H9 (cell line): ENCODE measurements around the gene OMP. TPM values are rescaled to one million over a fixed set of nuclear protein-coding genes. Genes with fewer than 3 reads are reported as not detected.

Source experiments
- DNase-seq: peaks from one replicate; pipeline ENCODE4 v3.0.0-alpha.2; 2017
- H2AFZ ChIP-seq: one replicate; pipeline ENCODE4 v1.6.1; 2013; ENCODE audit warnings: mild to moderate bottlenecking, low read length, control low read depth, moderate library complexity
- H2AK5ac ChIP-seq: 2 replicates; pipeline ENCODE4 v1.6.1; 2013; ENCODE audit warnings: low read length, control low read depth, mixed read lengths; ENCODE audit not compliant: insufficient read length
- H2BK120ac ChIP-seq: one replicate; pipeline ENCODE4 v1.6.1; 2013; ENCODE audit warnings: low read depth, mild to moderate bottlenecking, low read length, control low read depth, inconsistent platforms; ENCODE audit not compliant: poor library complexity, severe bottlenecking
- H2BK12ac ChIP-seq: 2 replicates; pipeline ENCODE4 v1.6.1; 2013; ENCODE audit warnings: low read length, control low read depth, mixed read lengths, low read depth; ENCODE audit not compliant: insufficient read length
- H2BK15ac ChIP-seq: 2 replicates; pipeline ENCODE4 v1.6.1; 2013; ENCODE audit warnings: low read depth, low read length, control low read depth
- H2BK20ac ChIP-seq: one replicate; pipeline ENCODE4 v1.6.1; 2013; ENCODE audit warnings: low read depth, mild to moderate bottlenecking, low read length, control low read depth, inconsistent platforms; ENCODE audit not compliant: poor library complexity, severe bottlenecking
- H2BK5ac ChIP-seq: 2 replicates; pipeline ENCODE4 v1.6.1; 2013; ENCODE audit warnings: low read length, control low read depth, mixed read lengths; ENCODE audit not compliant: insufficient read length
- H3K14ac ChIP-seq: 2 replicates; pipeline ENCODE4 v1.6.1; 2013; ENCODE audit warnings: low read length, control low read depth; ENCODE audit not compliant: insufficient read depth
- H3K18ac ChIP-seq: 2 replicates; pipeline ENCODE4 v1.6.1; 2013; ENCODE audit warnings: low read depth, mild to moderate bottlenecking, mixed read lengths, low read length, control low read depth; ENCODE audit not compliant: insufficient read length
- H3K23ac ChIP-seq: 2 replicates; pipeline ENCODE4 v1.6.1; 2013; ENCODE audit warnings: low read length, control low read depth, mixed read lengths, low read depth; ENCODE audit not compliant: insufficient read length
- H3K23me2 ChIP-seq: 2 replicates; pipeline ENCODE4 v1.6.1; 2013; ENCODE audit warnings: low read depth, mild to moderate bottlenecking, mixed read lengths, low read length, control low read depth; ENCODE audit not compliant: insufficient read length, poor library complexity, severe bottlenecking
- H3K27ac ChIP-seq: 2 replicates; pipeline ENCODE4 v1.5.1; 2013; ENCODE audit warnings: low read length, control low read depth, mixed read lengths, low read depth; ENCODE audit not compliant: insufficient read length
- H3K27me3 ChIP-seq: 2 replicates; pipeline ENCODE4 v1.6.1; 2013; ENCODE audit warnings: low read length, control low read depth, inconsistent platforms; ENCODE audit not compliant: insufficient read depth
- H3K4ac ChIP-seq: 2 replicates; pipeline ENCODE4 v1.6.1; 2013; ENCODE audit warnings: low read depth, mild to moderate bottlenecking, control low read depth, inconsistent platforms, low read length, moderate library complexity
- H3K4me1 ChIP-seq: 2 replicates; pipeline ENCODE4 v1.6.1; 2013; ENCODE audit warnings: low read length, control low read depth, inconsistent platforms; ENCODE audit not compliant: insufficient read depth
- H3K4me2 ChIP-seq: 2 replicates; pipeline ENCODE4 v1.6.1; 2013; ENCODE audit warnings: low read length, control low read depth, mixed read lengths; ENCODE audit not compliant: insufficient read length, insufficient read depth
- H3K56ac ChIP-seq: 2 replicates; pipeline ENCODE4 v1.6.1; 2013; ENCODE audit warnings: low read depth, mild to moderate bottlenecking, mixed read lengths, low read length, control low read depth; ENCODE audit not compliant: insufficient read length
- H3K79me1 ChIP-seq: 2 replicates; pipeline ENCODE4 v1.6.1; 2013; ENCODE audit warnings: low read depth, mild to moderate bottlenecking, moderate library complexity, low read length, control low read depth, inconsistent platforms; ENCODE audit not compliant: insufficient read depth, poor library complexity, severe bottlenecking
- H3K79me2 ChIP-seq: 2 replicates; pipeline ENCODE4 v1.6.1; 2013; ENCODE audit warnings: low read length, control low read depth, inconsistent platforms; ENCODE audit not compliant: insufficient read depth
- H3K9ac ChIP-seq: 2 replicates; pipeline ENCODE4 v1.6.1; 2013; ENCODE audit warnings: low read length, control low read depth, mixed read lengths; ENCODE audit not compliant: insufficient read length; ENCODE audit errors: extremely low read depth
- H3K9me3 ChIP-seq: one replicate; pipeline ENCODE4 v1.6.1; 2013; ENCODE audit warnings: low read depth, low read length, inconsistent platforms; ENCODE audit not compliant: control insufficient read depth
- H3T11ph ChIP-seq: one replicate; pipeline ENCODE4 v1.6.1; 2013; ENCODE audit warnings: mild to moderate bottlenecking, low read length, control low read depth, inconsistent platforms
- H4K20me1 ChIP-seq: one replicate; pipeline ENCODE4 v1.6.1; 2013; ENCODE audit not compliant: control insufficient read depth, insufficient read length, insufficient read depth
- H4K5ac ChIP-seq: 2 replicates; pipeline ENCODE4 v1.6.1; 2013; ENCODE audit warnings: low read depth, mild to moderate bottlenecking, mixed read lengths, low read length, control low read depth; ENCODE audit not compliant: insufficient read length
- H4K8ac ChIP-seq: replicated peaks from 2 replicates; pipeline ENCODE4 v1.6.1; 2013; ENCODE audit warnings: low read length, control low read depth, mixed read lengths, low read depth; ENCODE audit not compliant: insufficient read length
- H4K91ac ChIP-seq: 2 replicates; pipeline ENCODE4 v1.6.1; 2013; ENCODE audit warnings: low read depth, mild to moderate bottlenecking, moderate library complexity, mixed read lengths, low read length, control low read depth; ENCODE audit not compliant: insufficient read length
- H3K27ac Mint-ChIP-seq, 3 experiments: 2 replicates in 2 of 3; 3 replicates in 1 of 3; pipeline ENCODE4 v1.8.0; 2020 to 2021; ENCODE audit warnings: mixed read lengths in 3 of 3, mild to moderate bottlenecking in 1 of 3, moderate library complexity in 1 of 3
- H3K27me3 Mint-ChIP-seq: 2 replicates; pipeline ENCODE4 v1.8.0; 2021; ENCODE audit warnings: low read depth, mild to moderate bottlenecking, moderate library complexity, mixed read lengths
- H3K36me3 Mint-ChIP-seq, 3 experiments: 2 replicates in 2 of 3; 3 replicates in 1 of 3; pipeline ENCODE4 v1.8.0; 2020 to 2021; ENCODE audit warnings: low read depth in 3 of 3, mixed read lengths in 3 of 3; ENCODE audit not compliant: insufficient read depth in 1 of 3
- H3K4me1 Mint-ChIP-seq, 2 experiments: 2 replicates each; pipeline ENCODE4 v1.8.0; 2020; ENCODE audit warnings: mixed read lengths in 2 of 2
- H3K4me3 Mint-ChIP-seq, 2 experiments: 2 replicates in 1 of 2; 3 replicates in 1 of 2; pipeline ENCODE4 v1.8.0; 2020 to 2021; ENCODE audit warnings: mild to moderate bottlenecking in 2 of 2, mixed read lengths in 2 of 2, moderate library complexity in 1 of 2
- H3K9me3 Mint-ChIP-seq, 2 experiments: 2 replicates in 1 of 2; 3 replicates in 1 of 2; pipeline ENCODE4 v1.8.0; 2020; ENCODE audit warnings: mild to moderate bottlenecking in 2 of 2, mixed read lengths in 2 of 2, moderate library complexity in 1 of 2
- WGBS: extraction: QIAGEN DNeasy Blood & Tissue Kit; methylation state at CpG from one replicate; pipeline ENCODE4 v1.1.7; 2013; ENCODE audit warnings: missing lambda C conversion rate, low lambda C conversion rate, mixed read lengths; ENCODE audit not compliant: insufficient read length; ENCODE audit errors: extremely low coverage; 5-methylcytosine and 5-hydroxymethylcytosine counted together
- total RNA-seq: library from RNA; stranded (reverse); gene quantifications from 2 replicates; pipeline ENCODE4 v1.2.1, GENCODE V29; 2021
- TF ChIP-seq, protein P1 (sequence below): fragments of 200-600 bp; sonication (generic); conservative IDR thresholded peaks from 3 replicates; pipeline ENCODE4 v1.8.0; 2021; ENCODE audit warnings: antibody characterized with exemption, mild to moderate bottlenecking

The OMP gene
- total RNA-seq, 1 experiment from 2014 or later, result not detected

DNA sequence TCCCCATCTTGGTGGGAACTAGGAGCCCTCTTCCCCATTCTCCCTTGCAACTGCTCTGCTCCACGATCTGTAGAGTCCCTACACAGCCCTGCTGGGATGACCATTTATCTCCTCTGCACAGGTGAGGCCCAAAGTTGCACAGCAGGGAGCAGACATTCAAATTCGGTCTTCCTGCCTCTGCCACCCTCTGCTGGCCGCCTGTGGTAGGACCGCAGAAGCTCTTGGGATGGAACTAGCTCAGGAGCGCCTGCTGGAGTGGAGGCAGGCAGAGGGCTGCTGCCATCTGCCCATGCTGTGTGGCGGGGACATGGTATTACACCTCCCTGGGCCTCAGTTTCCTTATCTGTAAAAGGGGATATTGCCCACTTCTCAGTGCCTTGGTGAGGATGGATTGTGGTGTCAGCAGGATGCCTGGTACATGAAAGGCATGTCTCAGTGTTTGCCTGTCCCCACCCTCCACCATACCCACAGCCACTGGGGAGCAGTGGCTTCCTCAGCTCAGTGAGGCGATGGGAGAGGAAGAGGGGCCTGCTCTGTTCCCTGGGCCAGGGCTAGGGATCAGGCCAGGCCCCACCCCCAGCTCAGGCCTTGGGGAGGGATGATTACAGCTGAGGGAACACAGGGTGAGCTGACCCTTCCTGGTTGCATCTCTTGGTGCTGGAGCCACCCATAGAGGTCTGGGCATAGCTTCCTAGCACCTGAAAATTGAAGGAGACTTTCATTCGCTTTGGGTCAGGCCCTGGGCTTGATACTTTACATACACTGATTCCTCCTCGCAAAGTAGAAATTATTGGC, 11.3 kb upstream of the OMP start:
- no peak overlapping the region for H3K4ac ChIP-seq
- TF ChIP-seq, protein P1, sequence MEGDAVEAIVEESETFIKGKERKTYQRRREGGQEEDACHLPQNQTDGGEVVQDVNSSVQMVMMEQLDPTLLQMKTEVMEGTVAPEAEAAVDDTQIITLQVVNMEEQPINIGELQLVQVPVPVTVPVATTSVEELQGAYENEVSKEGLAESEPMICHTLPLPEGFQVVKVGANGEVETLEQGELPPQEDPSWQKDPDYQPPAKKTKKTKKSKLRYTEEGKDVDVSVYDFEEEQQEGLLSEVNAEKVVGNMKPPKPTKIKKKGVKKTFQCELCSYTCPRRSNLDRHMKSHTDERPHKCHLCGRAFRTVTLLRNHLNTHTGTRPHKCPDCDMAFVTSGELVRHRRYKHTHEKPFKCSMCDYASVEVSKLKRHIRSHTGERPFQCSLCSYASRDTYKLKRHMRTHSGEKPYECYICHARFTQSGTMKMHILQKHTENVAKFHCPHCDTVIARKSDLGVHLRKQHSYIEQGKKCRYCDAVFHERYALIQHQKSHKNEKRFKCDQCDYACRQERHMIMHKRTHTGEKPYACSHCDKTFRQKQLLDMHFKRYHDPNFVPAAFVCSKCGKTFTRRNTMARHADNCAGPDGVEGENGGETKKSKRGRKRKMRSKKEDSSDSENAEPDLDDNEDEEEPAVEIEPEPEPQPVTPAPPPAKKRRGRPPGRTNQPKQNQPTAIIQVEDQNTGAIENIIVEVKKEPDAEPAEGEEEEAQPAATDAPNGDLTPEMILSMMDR, result peak; percentile 97
- no peak overlapping the region for H2BK5ac ChIP-seq
- no peaks in the 10 kb centered on the region for H3K27me3 ChIP-seq
- no peaks in the 10 kb centered on the region for H3K4me1 ChIP-seq
- H3K18ac ChIP-seq, result no peak overlapping the region
- Mint-ChIP-seq H3K9me3 (no peaks in the 10 kb centered on the region), H3K4me3 (no peak overlapping the region), H3K27ac (peak overlapping the region in 2 of 3 experiments; percentile 59 to 81; a peak in 3 of 7 replicates), H3K27me3 (no peaks in the 10 kb centered on the region), H3K4me1 (peaks cover 6 to 16% of the 10 kb centered on the region in 2 experiments), H3K36me3 (no peaks in the 10 kb centered on the region; a peak in 2 of 7 replicates)
- H4K20me1 ChIP-seq, result no peaks in the 10 kb centered on the region
- no peak overlapping the region for H3K4me2 ChIP-seq
- H3T11ph ChIP-seq, result no peak overlapping the region
- WGBS, result no CpG with 5 or more reads among the region's 9 CpGs
- H3K14ac ChIP-seq, result no peak overlapping the region
- no peak overlapping the region for H2BK120ac ChIP-seq
- H3K9me3 ChIP-seq, result no peaks in the 10 kb centered on the region
- no peak overlapping the region for H3K27ac ChIP-seq
- H3K9ac ChIP-seq, result no peak overlapping the region
- no peak overlapping the region for H3K23ac ChIP-seq
- no peak overlapping the region for H3K56ac ChIP-seq
- no peaks in the 10 kb centered on the region for H3K79me2 ChIP-seq
- no peak overlapping the region for H2BK20ac ChIP-seq
- no peak overlapping the region for H4K91ac ChIP-seq
- H2AK5ac ChIP-seq, result no peak overlapping the region
- peak; percentile 91 for DNase-seq
- H2AFZ ChIP-seq, result no peak overlapping the region
- H3K79me1 ChIP-seq, result no peaks in the 10 kb centered on the region
- H3K23me2 ChIP-seq, result no peaks in the 10 kb centered on the region
- no peak overlapping the region for H4K8ac ChIP-seq
- no peak overlapping the region for H4K5ac ChIP-seq
- H2BK12ac ChIP-seq, result no peak overlapping the region
- no peak overlapping the region for H2BK15ac ChIP-seq
